GM23338 (cell line): ENCODE results near the gene HAO1. TPM values are rescaled to one million over a fixed set of nuclear protein-coding genes. Genes with fewer than 3 reads are reported as not detected.

ENCODE experiments used
- ATAC-seq: fragments of 200-7000 bp; cut with Tn5 transposase; 3 replicates; pipeline ENCODE4 v1.9.1; 2020
- DNase-seq: peaks from one replicate; pipeline ENCODE4 v3.0.0-alpha.2; 2015; ENCODE audit warnings: low spot score
- H2AFZ ChIP-seq: fragments of 200-600 bp; sonication (generic); 2 replicates; pipeline ENCODE4 v1.8.0; 2016; ENCODE audit warnings: antibody characterized with exemption, mild to moderate bottlenecking, moderate library complexity
- H3F3A ChIP-seq: fragments of 200-600 bp; sonication (generic); replicated peaks from 2 replicates; pipeline ENCODE4 v1.8.0; 2017; ENCODE audit warnings: antibody characterized with exemption, mixed run types, low read depth
- H3K27ac ChIP-seq: fragments of 200-600 bp; sonication (generic); 2 replicates; pipeline ENCODE4 v1.6.1; 2016; ENCODE audit warnings: low read depth
- H3K27me3 ChIP-seq: fragments of 200-600 bp; sonication (generic); 2 replicates; pipeline ENCODE4 v1.8.0; 2016; ENCODE audit warnings: mild to moderate bottlenecking, mixed run types, moderate library complexity; ENCODE audit not compliant: insufficient read depth
- H3K36me3 ChIP-seq: fragments of 200-600 bp; sonication (generic); 2 replicates; pipeline ENCODE4 v1.8.0; 2016; ENCODE audit warnings: mild to moderate bottlenecking; ENCODE audit not compliant: insufficient read depth
- H3K4me1 ChIP-seq: fragments of 200-600 bp; sonication (generic); 2 replicates; pipeline ENCODE4 v1.8.0; 2016; ENCODE audit warnings: mild to moderate bottlenecking, moderate library complexity; ENCODE audit not compliant: insufficient read depth
- H3K4me2 ChIP-seq: fragments of 200-600 bp; sonication (generic); 2 replicates; pipeline ENCODE4 v1.7.1; 2017; ENCODE audit warnings: mixed run types
- H3K4me3 ChIP-seq: fragments of 200-600 bp; sonication (generic); 2 replicates; pipeline ENCODE4 v1.6.1; 2016; ENCODE audit warnings: mixed run types
- H3K79me2 ChIP-seq: fragments of 200-600 bp; sonication (generic); replicated peaks from 2 replicates; pipeline ENCODE4 v1.8.0; 2017; ENCODE audit warnings: mild to moderate bottlenecking; ENCODE audit not compliant: insufficient read depth
- H3K9me2 ChIP-seq: fragments of 200-600 bp; sonication (generic); 2 replicates; pipeline ENCODE4 v1.8.0; 2017; ENCODE audit not compliant: insufficient read depth
- H4K20me1 ChIP-seq: fragments of 200-600 bp; sonication (generic); replicated peaks from 2 replicates; pipeline ENCODE4 v1.8.0; 2017; ENCODE audit warnings: mild to moderate bottlenecking; ENCODE audit not compliant: insufficient read depth
- H3K27ac Mint-ChIP-seq: 2 replicates; pipeline ENCODE4 v1.8.0; 2020; ENCODE audit warnings: inconsistent platforms, mild to moderate bottlenecking, moderate library complexity, mixed read lengths
- H3K27me3 Mint-ChIP-seq: 3 replicates; pipeline ENCODE4 v1.8.0; 2022; ENCODE audit warnings: low read depth, mild to moderate bottlenecking, moderate library complexity, mixed read lengths, inconsistent platforms; ENCODE audit not compliant: insufficient read depth, poor library complexity
- H3K36me3 Mint-ChIP-seq: 3 replicates; pipeline ENCODE4 v1.8.0; 2021; ENCODE audit warnings: low read depth, mild to moderate bottlenecking, inconsistent platforms, moderate library complexity, mixed read lengths
- H3K4me1 Mint-ChIP-seq: 3 replicates; pipeline ENCODE4 v1.8.0; 2020; ENCODE audit warnings: mild to moderate bottlenecking, inconsistent platforms, mixed read lengths
- H3K4me3 Mint-ChIP-seq: 3 replicates; pipeline ENCODE4 v1.8.0; 2021; ENCODE audit warnings: moderate library complexity, mild to moderate bottlenecking, inconsistent platforms, mixed read lengths
- H3K9me3 Mint-ChIP-seq: 3 replicates; pipeline ENCODE4 v1.8.0; 2020; ENCODE audit warnings: moderate library complexity, mild to moderate bottlenecking, inconsistent platforms, mixed read lengths
- CREB1 ChIP-seq: fragments of 250-450 bp; sonication (Bioruptor Pico); IDR thresholded peaks from 2 replicates; pipeline ENCODE4 v1.5.0; 2020; ENCODE audit warnings: low read depth, mild to moderate bottlenecking, moderate library complexity
- CTCF ChIP-seq, 2 experiments: fragments of 200-600 bp in 1 of 2; sonication (generic) in 1 of 2; conservative IDR thresholded peaks; 2 replicates each; pipeline versions ENCODE4 v1.5.1 to v1.6.1; 2016 to 2017; ENCODE audit warnings: antibody characterized with exemption in 2 of 2, low read depth in 2 of 2, mild to moderate bottlenecking in 2 of 2, moderate library complexity in 1 of 2
- ETS1 ChIP-seq: IDR thresholded peaks from 2 replicates; pipeline ENCODE4 v1.6.1; 2016; ENCODE audit warnings: antibody characterized with exemption
- EZH2 ChIP-seq: fragments of 200-600 bp; sonication (generic); IDR thresholded peaks from one replicate; pipeline ENCODE4 v1.8.0; 2017; ENCODE audit warnings: antibody characterized with exemption, mild to moderate bottlenecking, low read depth; ENCODE audit not compliant: unreplicated experiment
- EZH2phosphoT487 ChIP-seq: fragments of 200-600 bp; sonication (generic); IDR thresholded peaks from one replicate; pipeline ENCODE4 v1.8.1; 2018; ENCODE audit warnings: antibody characterized with exemption; ENCODE audit not compliant: unreplicated experiment
- JUNB ChIP-seq: IDR thresholded peaks from one replicate; pipeline ENCODE4 v1.6.1; 2016; ENCODE audit warnings: antibody characterized with exemption; ENCODE audit not compliant: unreplicated experiment
- NANOG ChIP-seq: IDR thresholded peaks from 2 replicates; pipeline ENCODE4 v1.6.1; 2016; ENCODE audit warnings: antibody characterized with exemption, borderline replicate concordance
- POLR2AphosphoS5 ChIP-seq: IDR thresholded peaks from 2 replicates; pipeline ENCODE4 v1.6.1; 2016; ENCODE audit warnings: antibody characterized with exemption, low read depth
- REST ChIP-seq: IDR thresholded peaks from one replicate; pipeline ENCODE4 v1.6.1; 2018; ENCODE audit warnings: antibody characterized with exemption; ENCODE audit not compliant: unreplicated experiment
- STAT1 ChIP-seq: IDR thresholded peaks from one replicate; pipeline ENCODE4 v1.6.1; 2016; ENCODE audit warnings: antibody characterized with exemption; ENCODE audit not compliant: unreplicated experiment
- ZNF114 ChIP-seq: fragments of 250-450 bp; sonication (Bioruptor Pico); IDR thresholded peaks from 2 replicates; pipeline ENCODE4 v1.5.0; 2020; ENCODE audit warnings: mild to moderate bottlenecking, moderate library complexity
- ZNF331 ChIP-seq: fragments of 250-450 bp; sonication (Bioruptor Pico); IDR thresholded peaks from 2 replicates; pipeline ENCODE4 v1.5.0; 2020; ENCODE audit warnings: low read depth, mild to moderate bottlenecking, moderate library complexity
- ZNF462 ChIP-seq: fragments of 250-450 bp; sonication (Bioruptor Pico); IDR thresholded peaks from 2 replicates; pipeline ENCODE4 v1.5.0; 2020; ENCODE audit warnings: mild to moderate bottlenecking, moderate library complexity
- polyA plus RNA-seq: library from polyadenylated mRNA; unstranded; fragments of >200 nt; fragmentation: Nextera tagmentation; extraction: Ambion mirVana; gene quantifications from 2 replicates; pipeline ENCODE4 v1.2.1, GENCODE V29; 2016
- total RNA-seq: library from RNA; depleted of rRNA; stranded (reverse); fragments of >200 nt; shearing (Covaris generic); gene quantifications from 2 replicates; pipeline ENCODE4 v1.2.3, GENCODE V29; 2014

The HAO1 gene
- total and polyA plus RNA-seq, 2 experiments from 2014 or later = not detected

GRCh38 chr20:7916648-7917047 is 23.6 kb downstream of the HAO1 start:
- Mint-ChIP-seq H3K4me1 (no peaks in the 10 kb centered on the region), H3K4me3 (no peak overlapping the region), H3K36me3 (no peaks in the 10 kb centered on the region), H3K27ac (no peak overlapping the region), H3K9me3 (no peaks in the 10 kb centered on the region), H3K27me3 (no peaks in the 10 kb centered on the region)
- Histone ChIP-seq H3K4me3 (no peak overlapping the region), H3F3A (no peaks in the 10 kb centered on the region), H3K9me2 (0 out of 2 replicates have a peak, but pooled peaks cover 4% of the 10 kb centered on the region), H3K79me2 (no peaks in the 10 kb centered on the region), H3K27ac (no peak overlapping the region), H4K20me1 (no peaks in the 10 kb centered on the region), H3K27me3 (no peaks in the 10 kb centered on the region), H3K4me2 (no peak overlapping the region), H3K4me1 (no peaks in the 10 kb centered on the region), H2AFZ (no peak overlapping the region), H3K36me3 (no peaks in the 10 kb centered on the region)
- DNase-seq = no peak
- TF ChIP-seq ZNF114 (no peak), STAT1 (no peak), ETS1 (no peak), JUNB (no peak), EZH2 (no peak), NANOG (no peak), POLR2AphosphoS5 (no peak), EZH2phosphoT487 (no peak), CTCF (conservative IDR thresholded peaks at IDR 0.05; ENCODE audit: low read depth in 2 of 2) (no peak), REST (no peak), ZNF331 (CRISPR knock-in tag) (no peak), ZNF462 (no peak), CREB1 (no peak)
- no peak for ATAC-seq
